ENCODE measurements around the gene SPAG4. TPM values are rescaled to one million over a fixed set of nuclear protein-coding genes. Genes with fewer than 3 reads are reported as not detected.

SPAG4 gene
- total and polyA plus RNA-seq, 8 donors = 2.9 to 39.7 (median 3.9) TPM; not detected in 3

DNA sequence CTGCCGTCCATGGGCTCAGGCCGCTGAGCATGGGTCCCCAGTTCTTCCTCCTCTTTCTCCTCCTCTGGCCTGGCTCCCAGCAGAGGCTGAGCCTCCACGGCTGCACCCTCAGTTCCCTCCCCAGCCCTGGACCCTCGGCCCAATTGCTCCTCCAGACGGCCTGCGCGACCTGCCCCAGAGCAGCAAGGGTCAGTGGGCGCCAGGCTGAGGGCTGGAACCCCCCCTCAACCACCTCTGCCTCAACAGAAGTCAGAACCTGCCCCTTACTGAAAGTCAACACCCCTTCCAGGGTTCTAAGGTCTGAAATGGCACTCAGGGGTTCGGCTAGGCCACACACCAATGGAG lies 15.9 kb upstream of the SPAG4 start:
- H3K27me3 ChIP-seq = peaks cover 0 to 37% (median 12%) of the 10 kb centered on the region in 3 donors
- intact Hi-C loops (cut with DNase I; ENCODE audit: low total_unique reads) = no loop called here
- DNase-seq = no peak
- TF ChIP-seq POLR2AphosphoS5 (IDR thresholded peaks at IDR 0.05) (no peak), EP300 (IDR thresholded peaks at IDR 0.05) (no peak), CTCF (IDR thresholded peaks at IDR 0.05) (no peak), POLR2A (IDR thresholded peaks at IDR 0.05) (no peak)
- no peak overlapping the region for H3K4me3 ChIP-seq
- H3K27ac ChIP-seq = no peak overlapping the region
- no peaks in the 10 kb centered on the region for H3K9me3 ChIP-seq
- H3K36me3 ChIP-seq = peaks cover 0 to 10% (median 0%) of the 10 kb centered on the region in 4 donors
- H3K4me1 ChIP-seq = peaks cover 17 to 28% (median 23%) of the 10 kb centered on the region in 4 donors
- WGBS, 5 donors = 90 to 94% (median 92%) methylated on average over 7 to 9 of the region's 9 CpGs

DNA sequence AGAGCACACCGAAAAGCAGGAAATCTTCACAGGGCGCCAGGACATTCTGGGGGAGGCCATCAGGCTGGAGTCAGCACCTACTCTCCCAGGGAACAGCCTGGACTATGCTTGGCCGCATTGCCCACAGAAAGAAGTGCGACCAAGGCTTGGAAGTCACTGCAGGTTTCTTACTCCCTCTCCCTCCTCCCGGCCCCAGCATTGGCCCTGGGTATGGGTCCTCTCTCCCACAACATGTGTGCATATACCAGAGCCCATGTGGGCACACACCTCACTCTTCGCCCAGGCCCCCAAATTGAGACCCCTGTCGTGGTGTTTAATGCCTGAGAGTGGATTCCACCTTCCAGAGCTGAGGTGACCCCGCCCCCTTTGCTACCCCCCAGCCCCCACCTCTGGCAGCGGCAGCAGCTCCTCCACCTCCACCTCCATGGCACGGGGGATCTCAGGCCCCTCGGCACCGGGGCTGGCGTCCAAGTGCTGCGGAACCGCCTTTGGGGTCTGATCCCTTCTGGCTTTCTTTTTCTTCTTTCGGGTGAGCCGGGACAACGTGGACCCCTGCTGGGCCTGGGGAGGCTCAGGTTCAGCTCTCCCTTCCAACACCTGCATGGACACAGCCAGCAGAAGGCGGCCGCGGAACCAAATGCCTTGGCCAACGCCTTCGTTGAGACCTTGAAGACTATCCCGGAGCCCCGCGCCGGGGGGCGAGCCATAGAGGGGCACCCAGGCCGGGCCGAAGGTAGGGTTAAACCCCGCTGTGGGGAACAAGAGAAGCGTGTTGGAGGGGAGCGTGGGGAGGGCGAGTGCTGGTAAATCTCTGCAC lies 15.2 kb upstream of the SPAG4 start:
- Histone ChIP-seq H3K36me3 (peaks cover 0 to 10% (median 0%) of the 10 kb centered on the region in 4 donors), H3K9me3 (no peaks in the 10 kb centered on the region), H3K4me1 (peaks cover 17 to 28% (median 23%) of the 10 kb centered on the region in 4 donors), H3K27ac (peak overlapping the region in 2 of 5 donors; percentile 48 to 56), H3K27me3 (peaks cover 0 to 37% (median 12%) of the 10 kb centered on the region in 3 donors), H3K4me3 (peak overlapping the region; percentile 50 to 58 (median 54))
- 47 to 55% (median 53%) methylated on average over 27 to 34 of the region's 34 CpGs for WGBS, 5 donors
- no peak for DNase-seq
- no peak for TF ChIP-seq POLR2AphosphoS5 (IDR thresholded peaks at IDR 0.05)
- no peak for TF ChIP-seq EP300 (IDR thresholded peaks at IDR 0.05)
- no peak for TF ChIP-seq CTCF (IDR thresholded peaks at IDR 0.05)
- no peak for TF ChIP-seq POLR2A (IDR thresholded peaks at IDR 0.05)
- intact Hi-C loops (cut with DNase I; ENCODE audit: low total_unique reads) = no loop called here

GRCh38 chr20:35600993-35601973 lies 14.3 kb upstream of the SPAG4 start:
- H3K27me3 ChIP-seq = peaks cover 0 to 37% (median 12%) of the 10 kb centered on the region in 3 donors
- 4 to 20% (median 6%) methylated on average over 25 to 103 of the region's 103 CpGs for WGBS, 5 donors
- intact Hi-C loops (cut with DNase I; ENCODE audit: low total_unique reads) = no loop called here
- DNase-seq = peak; percentile 83 to 95
- H3K27ac ChIP-seq = peak overlapping the region in 3 of 5 donors; percentile 38 to 56 (median 48)
- H3K9me3 ChIP-seq = no peaks in the 10 kb centered on the region
- TF ChIP-seq CTCF (IDR thresholded peaks at IDR 0.05) (peak in 5 of 7 experiments; percentile 11 to 57 (median 35)), EP300 (IDR thresholded peaks at IDR 0.05) (no peak), POLR2AphosphoS5 (IDR thresholded peaks at IDR 0.05) (peak; percentile 6 to 74 (median 51))
- H3K4me3 ChIP-seq = peak overlapping the region; percentile 50 to 58 (median 54)
- H3K36me3 ChIP-seq = peaks cover 0 to 10% (median 0%) of the 10 kb centered on the region in 4 donors
- H3K4me1 ChIP-seq = peaks cover 17 to 28% (median 23%) of the 10 kb centered on the region in 4 donors

DNA sequence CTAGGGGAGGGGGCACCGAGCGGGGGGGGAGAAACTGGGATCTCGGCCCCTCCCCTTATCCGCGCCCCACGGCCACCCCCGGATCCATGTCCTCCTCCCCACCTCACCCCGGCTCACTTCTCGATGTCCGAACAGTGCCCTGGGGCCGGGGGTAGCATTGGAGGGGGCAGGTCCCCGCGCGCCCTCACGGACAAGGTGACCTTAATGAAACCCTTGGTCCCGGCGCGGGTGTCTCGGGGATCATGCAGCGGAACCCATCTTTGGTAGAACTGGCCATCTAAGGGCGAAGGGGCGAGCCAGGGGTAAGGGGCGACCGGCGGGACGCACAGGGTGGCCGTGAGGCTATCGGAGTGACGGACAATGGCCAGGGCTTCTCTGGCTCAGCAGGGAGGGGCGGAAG lies 13.6 kb upstream of the SPAG4 start:
- no peak for DNase-seq
- H3K27me3 ChIP-seq = peaks cover 0 to 37% (median 12%) of the 10 kb centered on the region in 3 donors
- H3K27ac ChIP-seq = peak overlapping the region in 3 of 5 donors; percentile 38 to 56 (median 48)
- intact Hi-C loops (cut with DNase I; ENCODE audit: low total_unique reads) = no loop called here
- H3K4me3 ChIP-seq = peak overlapping the region; percentile 50 to 58 (median 54)
- no peaks in the 10 kb centered on the region for H3K9me3 ChIP-seq
- TF ChIP-seq CTCF (IDR thresholded peaks at IDR 0.05) (no peak), EP300 (IDR thresholded peaks at IDR 0.05) (no peak), POLR2A (IDR thresholded peaks at IDR 0.05) (no peak), POLR2AphosphoS5 (IDR thresholded peaks at IDR 0.05) (no peak)
- 39 to 69% (median 44%) methylated on average over 14 to 30 of the region's 30 CpGs for WGBS, 5 donors
- peaks cover 17 to 28% (median 23%) of the 10 kb centered on the region in 4 donors for H3K4me1 ChIP-seq
- H3K36me3 ChIP-seq = peaks cover 0 to 10% (median 0%) of the 10 kb centered on the region in 4 donors
